CD4-positive, alpha-beta T cell treated with Interleukin-4 for 1 hour (primary cell): ENCODE data around the gene ECT2L.

Source experiments
- DNase-seq, 2 donors: peaks; one replicate each; pipeline ENCODE4 v3.0.0-alpha.2; 2020 to 2022

Gene ECT2L

DNA sequence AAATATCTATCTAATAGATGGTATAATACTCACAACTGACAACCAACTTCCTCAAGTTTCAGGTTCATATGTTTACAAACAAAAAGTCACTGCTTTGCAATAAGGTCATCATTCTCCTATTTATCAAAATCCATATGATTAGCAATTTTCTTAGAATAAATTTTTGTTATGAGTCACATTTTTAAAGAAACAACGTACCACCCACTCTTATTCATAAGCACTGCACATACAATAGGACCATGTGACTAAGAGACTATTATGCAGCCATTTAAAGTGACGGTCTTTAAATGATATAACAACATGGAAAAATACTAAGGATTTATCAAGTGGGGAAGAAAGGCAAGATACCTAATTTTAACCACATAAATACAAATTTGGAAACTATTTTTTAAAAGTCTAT is 152.1 kb downstream of the ECT2L start:
- DNase-seq: no peak

DNA sequence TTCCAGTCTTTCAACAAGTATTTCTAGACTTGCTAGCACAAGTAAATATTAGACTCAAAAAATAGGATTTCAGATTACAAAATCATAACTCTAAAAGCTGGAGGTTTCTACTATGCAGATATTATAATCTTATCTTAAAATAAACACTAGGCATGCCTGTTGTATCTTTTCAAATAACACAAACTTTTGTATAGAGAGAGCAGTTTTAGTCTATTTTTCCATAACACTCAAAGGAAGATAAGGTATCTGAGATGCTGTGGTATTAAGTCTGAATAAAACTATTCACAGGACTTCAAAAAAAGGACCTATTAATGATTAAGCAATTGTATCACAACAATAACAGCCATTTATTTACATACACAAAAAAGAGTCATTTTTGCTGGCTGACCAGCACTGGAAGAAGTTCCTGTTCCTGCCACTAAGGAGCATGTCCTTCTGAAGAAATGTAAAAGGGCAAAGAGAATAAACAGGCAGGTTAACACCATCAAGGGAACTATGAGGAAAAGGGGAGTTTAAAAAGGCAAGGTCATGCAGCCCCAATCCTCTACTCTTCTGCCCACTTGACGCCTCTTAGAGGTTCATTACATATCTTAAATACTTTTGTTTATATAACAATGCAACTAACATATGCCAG is 152.8 kb downstream of the ECT2L start:
- DNase-seq: no peak

DNA sequence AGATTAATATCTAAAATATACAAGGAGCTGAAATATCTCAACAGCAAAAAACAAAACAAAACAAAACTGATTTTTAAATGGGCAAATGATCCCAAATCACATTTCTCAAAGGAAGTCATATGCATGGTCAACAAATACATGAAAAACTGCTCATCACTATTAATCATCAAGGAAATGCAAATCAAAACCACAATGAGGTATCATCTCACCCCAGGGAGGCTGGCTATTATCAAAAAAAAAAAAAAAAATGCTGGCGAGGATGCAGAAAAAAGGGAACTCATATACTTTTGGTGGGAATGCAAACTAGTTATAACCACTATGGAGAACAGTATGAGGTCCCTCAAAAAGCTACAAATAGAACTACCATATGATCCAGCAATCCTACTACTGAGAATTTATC is 157.6 kb downstream of the ECT2L start:
- DNase-seq: no peak
